ENCODE measurements around the gene POC1B.

The POC1B gene

GRCh38 chr12:89538897-89539296 is 13.1 kb upstream of the POC1B start:
- no peak for DNase-seq

- no peak for DNase-seq
These were observed 11.5 kb upstream of the POC1B start for GRCh38 chr12:89537389-89537788.

GRCh38 chr12:89529738-89530137 is 3.9 kb upstream of the POC1B start:
- no peak for DNase-seq

GRCh38 chr12:89528434-89528833 is 2.6 kb upstream of the POC1B start:
- no peak for DNase-seq

GRCh38 chr12:89525305-89525823 is 483 bp downstream of the POC1B start:
- DNase-seq: peak in 2 of 4 experiments; percentile 29 to 31

GRCh38 chr12:89524541-89525304 is 1.1 kb downstream of the POC1B start, which contains the start of gene GALNT4:
TSS of gene GALNT4 (minus strand) at chr12:89524796. CDS start at chr12:89524549, 247 bp downstream.
- DNase-seq: peak; percentile 27 to 59 (median 39)

GRCh38 chr12:89523843-89524540 is 1.9 kb downstream of the POC1B start:
- no peak for DNase-seq

- DNase-seq: no peak
These were observed 2.5 kb downstream of the POC1B start for GRCh38 chr12:89523393-89523792.

- no peak for DNase-seq
These were observed 4.3 kb downstream of the POC1B start for GRCh38 chr12:89521364-89522223.

GRCh38 chr12:89517720-89518119 is 8.1 kb downstream of the POC1B start:
- no peak for DNase-seq

GRCh38 chr12:89516633-89517032 is 9.2 kb downstream of the POC1B start:
- DNase-seq: no peak

GRCh38 chr12:89514751-89515150 is 11.1 kb downstream of the POC1B start:
- DNase-seq: no peak

GRCh38 chr12:89513544-89513943 is 12.3 kb downstream of the POC1B start:
- no peak for DNase-seq

- DNase-seq: no peak
These were observed 18.6 kb downstream of the POC1B start for GRCh38 chr12:89507015-89507824.

- DNase-seq: no peak
These were observed 19.8 kb downstream of the POC1B start for GRCh38 chr12:89506050-89506449.

GRCh38 chr12:89504560-89505346 is 21.1 kb downstream of the POC1B start:
- DNase-seq: no peak

GRCh38 chr12:89501793-89502192 is 24.1 kb downstream of the POC1B start:
- DNase-seq: no peak

- DNase-seq: no peak
These were observed 26.0 kb downstream of the POC1B start for GRCh38 chr12:89499857-89500256.

GRCh38 chr12:89497467-89497866 is 28.4 kb downstream of the POC1B start:
- no peak for DNase-seq

- no peak for DNase-seq
These were observed 28.8 kb downstream of the POC1B start for GRCh38 chr12:89497005-89497404.

Data from activated naive CD4-positive, alpha-beta T cell (primary cell).